ENCODE results near the gene TNFRSF12A.
"Not testable (repeated sequence)": the region's sequence is repeated elsewhere in the genome, so short reads cannot be mapped to it uniquely, and the experiment has no call there.

GRCh38 chr16:3053330-3053710 is 33.2 kb downstream of the TNFRSF12A start:
- TF ChIP-seq CTCF, POLR2A (IDR thresholded peaks at IDR 0.05): not testable (repeated sequence)

All from Peyer's patch (tissue), 4 donors.